Activated naive CD4-positive, alpha-beta T cell treated with anti-CD3 and anti-CD28 coated beads for 36 hours (primary cell): ENCODE measurements around the gene RNASE11. TPM values are rescaled to one million over a fixed set of nuclear protein-coding genes. Genes with fewer than 3 reads are reported as not detected.

Source experiments
- CTCF ChIA-PET: fragments of 350-600 bp; sonication (Branson Sonifier 250); formaldehyde crosslinking; loops from one replicate; lab custom pipeline; 2021; ENCODE audit warnings: antibody characterized with exemption; lab: Charles Lee
- DNase-seq: peaks from one replicate; pipeline ENCODE4 v3.0.0-alpha.2; 2020
- H3K27ac Mint-ChIP-seq: one replicate; pipeline ENCODE4 v1.8.0; 2021; ENCODE audit warnings: mild to moderate bottlenecking, mixed read lengths
- H3K27me3 Mint-ChIP-seq: one replicate; pipeline ENCODE4 v1.8.0; 2021; ENCODE audit warnings: low read depth, mixed read lengths
- H3K36me3 Mint-ChIP-seq: one replicate; pipeline ENCODE4 v1.8.0; 2021; ENCODE audit warnings: low read depth, mixed read lengths
- H3K4me1 Mint-ChIP-seq: one replicate; pipeline ENCODE4 v1.8.0; 2021; ENCODE audit warnings: low read depth, mixed read lengths
- H3K4me3 Mint-ChIP-seq: one replicate; pipeline ENCODE4 v1.8.0; 2021; ENCODE audit warnings: mild to moderate bottlenecking, moderate library complexity, mixed read lengths
- H3K9me3 Mint-ChIP-seq: one replicate; pipeline ENCODE4 v1.8.0; 2021; ENCODE audit warnings: mixed read lengths
- intact Hi-C: fragments of 100-400 bp; cut with micrococcal nuclease; formaldehyde crosslinking; loops from one replicate; pipeline ENCODE4 v1.15.1; 2023
- total RNA-seq, 2 experiments: library from RNA; stranded (reverse); gene quantifications; one replicate each; pipeline ENCODE4 v1.2.3, GENCODE V29; 2021

Gene RNASE11
- total RNA-seq, 2 experiments from 2014 or later: not detected

DNA sequence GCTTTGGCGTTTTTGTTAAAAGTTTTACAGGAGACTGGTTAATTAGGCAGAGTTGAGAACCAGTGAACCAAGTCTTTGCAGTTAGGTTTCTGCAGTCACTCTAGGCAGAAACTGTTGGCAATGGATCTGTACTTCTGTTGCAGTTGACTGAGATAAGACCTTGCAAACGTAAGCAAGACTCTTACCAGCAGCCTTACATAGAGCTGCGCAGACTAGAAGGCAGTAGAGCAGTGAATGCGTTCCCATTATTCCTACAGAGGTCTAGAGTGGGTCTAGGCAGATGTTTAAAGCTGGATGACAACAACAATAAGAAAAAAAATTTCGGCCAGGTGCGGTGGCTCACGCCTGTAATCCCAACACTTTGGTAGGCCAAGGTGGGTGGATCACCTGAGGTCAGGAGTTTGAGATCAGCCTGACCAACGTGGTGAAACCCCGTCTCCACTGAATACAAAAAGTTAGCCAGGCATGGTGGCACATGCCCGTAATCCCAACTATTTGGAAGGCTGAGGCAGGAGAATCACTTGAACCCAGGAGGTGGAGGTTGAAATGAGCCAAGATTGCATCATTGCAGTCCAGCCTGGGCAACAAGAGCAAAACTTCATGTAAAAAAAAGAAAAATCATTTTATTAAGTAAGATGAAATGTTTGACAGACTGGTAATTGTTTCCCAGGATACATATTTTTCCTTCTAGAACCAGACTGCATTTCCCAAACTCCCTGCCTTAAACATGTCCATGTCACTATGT is 39.2 kb downstream of the RNASE11 start:
- Mint-ChIP-seq H3K36me3 (no peaks in the 10 kb centered on the region), H3K27me3 (no peaks in the 10 kb centered on the region), H3K4me3 (no peak overlapping the region), H3K4me1 (no peaks in the 10 kb centered on the region), H3K9me3 (no peaks in the 10 kb centered on the region), H3K27ac (no peak overlapping the region)
- intact Hi-C loops: no loop called here
- CTCF ChIA-PET: interaction anchor here (0.6 to 1.6 kb wide), 6 partner anchors 9 to 335 kb away, joined by 3 to 4 read pairs (median 3); no protein-coding TSS in a partner anchor
- DNase-seq: no peak

DNA sequence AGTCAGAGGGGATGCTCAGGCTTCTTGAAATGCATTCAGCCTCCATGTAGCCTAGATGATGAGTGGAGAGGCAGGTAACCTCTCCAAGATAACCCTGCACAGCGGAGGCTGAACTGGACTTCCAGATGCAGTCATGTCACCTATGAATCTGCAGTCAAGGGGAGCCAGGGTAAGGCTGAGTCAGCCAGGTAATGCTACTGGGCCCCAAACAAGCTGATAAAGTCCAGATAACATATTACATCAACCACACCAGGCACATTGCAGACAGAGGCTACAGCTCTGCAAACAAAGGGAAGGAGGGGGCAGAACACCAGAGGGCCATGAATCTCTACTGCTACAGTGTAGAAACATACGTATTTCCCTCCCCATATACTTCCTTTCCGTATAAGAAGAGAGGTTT is 40.9 kb downstream of the RNASE11 start:
- intact Hi-C loops: no loop called here
- Mint-ChIP-seq H3K27ac (no peak overlapping the region), H3K4me3 (no peak overlapping the region), H3K9me3 (no peaks in the 10 kb centered on the region), H3K36me3 (no peaks in the 10 kb centered on the region), H3K4me1 (no peaks in the 10 kb centered on the region), H3K27me3 (no peaks in the 10 kb centered on the region)
- no peak for DNase-seq
- CTCF ChIA-PET: interaction anchor here (0.6 to 1.4 kb wide), 2 partner anchors 8 to 167 kb away, joined by 3 read pairs; no protein-coding TSS in a partner anchor

GRCh38 chr14:20539906-20540305 is 47.9 kb downstream of the RNASE11 start:
- no peaks in the 10 kb centered on the region for H3K36me3 Mint-ChIP-seq
- intact Hi-C loops: no loop called here
- no peak for DNase-seq
- H3K27ac Mint-ChIP-seq: no peak overlapping the region
- no peaks in the 10 kb centered on the region for H3K9me3 Mint-ChIP-seq
- no peak overlapping the region for H3K4me3 Mint-ChIP-seq
- CTCF ChIA-PET: interaction anchor here (0.9 to 1.8 kb wide), 3 partner anchors 8 to 65 kb away, joined by 3 to 6 read pairs (median 3); no protein-coding TSS in a partner anchor
- H3K27me3 Mint-ChIP-seq: no peaks in the 10 kb centered on the region
- H3K4me1 Mint-ChIP-seq: no peaks in the 10 kb centered on the region

Other genes with a start within 250 kb of the RNASE11 start
- gene PARP2, start 244.4 kb downstream of the RNASE11 start, total RNA-seq: 10 to 100 TPM; 62.5 to 63.5 TPM
- gene TEP1, start 174.5 kb downstream of the RNASE11 start, total RNA-seq: 10 to 100 TPM; 34.3 to 37.0 TPM
- gene KLHL33, start 151.8 kb downstream of the RNASE11 start, total RNA-seq: under 1 TPM; 0.07 to 0.10 TPM
- 10 to 100 TPM; 35.7 to 36.8 TPM for gene OSGEP, start 133.2 kb downstream of the RNASE11 start, total RNA-seq
- gene APEX1, start 132.8 kb downstream of the RNASE11 start, total RNA-seq: 100 to 1,000 TPM; 187 to 190 TPM
- 10 to 100 TPM; 31.6 to 32.3 TPM for gene PIP4P1, start 126.6 kb downstream of the RNASE11 start, total RNA-seq
- gene PNP, start 118.6 kb downstream of the RNASE11 start, total RNA-seq: 100 to 1,000 TPM; 187 to 191 TPM
- under 1 TPM; 0.48 to 0.52 TPM for gene RNASE10, start 82.5 kb downstream of the RNASE11 start, total RNA-seq
- gene RNASE9, start 27.0 kb downstream of the RNASE11 start, total RNA-seq: not detected
- not detected for gene RNASE12, start 3.4 kb upstream of the RNASE11 start, total RNA-seq
- gene OR6S1, start 53.7 kb upstream of the RNASE11 start, total RNA-seq: not detected
- gene RNASE4, start 96.6 kb upstream of the RNASE11 start, total RNA-seq: under 1 TPM in 1 of 2 experiments, not detected in 1; 0.19 TPM
- gene ANG, start 100.8 kb upstream of the RNASE11 start, total RNA-seq: under 1 TPM; 0.27 to 0.38 TPM
- not detected for gene EDDM3A, start 157.9 kb upstream of the RNASE11 start, total RNA-seq
- not detected for gene EDDM3B, start 180.4 kb upstream of the RNASE11 start, total RNA-seq
- gene RNASE6, start 193.3 kb upstream of the RNASE11 start, total RNA-seq: under 1 TPM; 0.45 to 0.57 TPM
- not detected for gene RNASE1, start 214.8 kb upstream of the RNASE11 start, total RNA-seq